Measurements from ENCODE around the gene GLI2. TPM values are rescaled to one million over a fixed set of nuclear protein-coding genes. Genes with fewer than 3 reads are reported as not detected.
A peak's percentile ranks its signal among the peaks of the same experiment; 100 is the strongest.

Gene GLI2
- total and polyA plus RNA-seq, 2 of the 4 experiments (the other 2 are of a cell fraction): 3.8 to 26.0 TPM

DNA sequence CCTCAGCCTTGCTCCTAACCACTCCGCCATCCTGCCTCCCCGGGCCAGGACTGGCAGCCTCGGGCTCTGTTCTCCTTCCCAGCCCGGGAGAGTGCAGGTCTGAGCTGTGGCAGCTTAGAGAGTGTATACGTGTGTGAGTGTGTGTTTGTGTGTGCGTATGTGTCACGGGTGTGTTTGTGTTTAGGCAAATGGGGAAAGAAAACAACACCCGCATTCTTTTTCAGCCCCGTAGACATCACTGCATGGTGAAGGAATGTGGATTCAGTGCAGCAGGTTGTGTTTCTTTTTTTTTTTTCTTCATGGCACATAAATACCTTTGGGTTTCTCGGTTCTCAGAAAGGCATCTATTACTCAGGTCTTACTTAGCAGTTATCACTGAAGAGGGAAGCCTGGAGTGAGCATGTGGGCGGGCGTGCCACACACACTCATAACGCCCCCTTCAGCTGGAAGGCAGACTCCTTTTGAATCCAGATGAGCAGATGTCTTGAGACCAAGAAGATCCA lies 44.2 kb downstream of the GLI2 start:
- peaks cover 73% of the 10 kb centered on the region for H3K9me1 ChIP-seq (ENCODE audit: insufficient read depth, low read length)
- no peak overlapping the region for H4K5ac ChIP-seq (ENCODE audit: low read depth, low read length)
- H2AFZ ChIP-seq (replicated peaks; ENCODE audit: low read length, poor library complexity): peak overlapping the region; percentile 47
- no CpG with 5 or more reads among the region's 13 CpGs for WGBS, 2 experiments (ENCODE audit: extremely low coverage in 2 of 2, insufficient read length in 1 of 2)
- H3K9ac ChIP-seq (ENCODE audit: low read depth, low read length): no peak overlapping the region; the same call in 1 of the 2 replicates
- peak overlapping the region; percentile 69 for H2AK5ac ChIP-seq (ENCODE audit: low read depth, low read length)
- no peaks in the 10 kb centered on the region for H3K27me3 ChIP-seq (ENCODE audit: control insufficient read depth, insufficient read depth, low read length)
- peak overlapping the region; percentile 88 for H2BK5ac ChIP-seq (ENCODE audit: low read depth, low read length, poor library complexity, severe bottlenecking)
- intact Hi-C loops (cut with micrococcal nuclease): loop anchor here (1.0 to 10.0 kb wide), 2 partner anchors 9 to 85 kb away; no protein-coding TSS in a partner anchor
- H4K8ac ChIP-seq (ENCODE audit: low read depth in 2 of 2, low read length in 2 of 2): peak overlapping the region in 1 of 2 experiments; percentile 25; a peak in 1 of 4 replicates
- no peak overlapping the region for H3K18ac ChIP-seq (ENCODE audit: low read depth, low read length)
- in situ Hi-C loops (cut with MboI; ENCODE audit: low sequenced_read_pairs): no loop called here
- peak overlapping the region; percentile 78 for H4K91ac ChIP-seq (ENCODE audit: insufficient read depth, low read depth, low read length)
- BruUV-seq (replicated peaks): no TSS peak
- peak overlapping the region; percentile 71; the same call in 2 of the 3 replicates for H2BK15ac ChIP-seq (ENCODE audit: low read depth, low read length)
- no peak overlapping the region for H3K4me2 ChIP-seq (ENCODE audit: low read depth, low read length)
- H3K79me1 ChIP-seq (ENCODE audit: low read depth in 1 of 2, low read length in 2 of 2): peaks cover 32 to 95% of the 10 kb centered on the region in 2 experiments
- CTCF ChIA-PET: interaction anchor here (0.9 to 1.0 kb wide), 4 partner anchors 11 to 44 kb away, joined by 3 to 4 read pairs (median 3); partner anchors contain the start of gene GLI2
- H3K4me3 ChIP-seq (ENCODE audit: insufficient read depth, low read depth, low read length): no peak overlapping the region
- H3K27ac ChIP-seq (ENCODE audit: insufficient read depth, low read length): peak overlapping the region; percentile 23
- dilution Hi-C loops (cut with HindIII; ENCODE audit: low sequenced_read_pairs, unreplicated experiment): no loop called here
- H2BK20ac ChIP-seq (ENCODE audit: low read depth, low read length): peak overlapping the region; percentile 71; the same call in 1 of the 2 replicates
- no peaks in the 10 kb centered on the region for H3K36me3 ChIP-seq (ENCODE audit: control insufficient read depth, insufficient read depth, low read length)
- H2BK120ac ChIP-seq (ENCODE audit: low read depth, low read length): peak overlapping the region; percentile 79
- no peak overlapping the region for H3K56ac ChIP-seq (ENCODE audit: extremely low read depth, insufficient read depth, low read length)
- H3K23ac ChIP-seq (ENCODE audit: low read depth, low read length): peak overlapping the region; percentile 65; the same call in 1 of the 2 replicates
- DNase-seq (peak; percentile 93), ATAC-seq (ENCODE audit: low read depth) (peak; percentile 68)
- peak overlapping the region; percentile 72 for H3K14ac ChIP-seq (replicated peaks; ENCODE audit: low read depth, low read length)
- POLR2A ChIA-PET (ENCODE audit: unreplicated experiment): no interaction called here
- H4K20me1 ChIP-seq (ENCODE audit: insufficient read depth, low read length): peaks cover 91% of the 10 kb centered on the region
- H3K4ac ChIP-seq (ENCODE audit: low read depth, low read length): peak overlapping the region; percentile 90
- no peaks in the 10 kb centered on the region for H3K9me3 ChIP-seq (ENCODE audit: control insufficient read depth, insufficient read depth, low read length)
- peaks cover 49% of the 10 kb centered on the region for H3K4me1 ChIP-seq (ENCODE audit: control insufficient read depth, insufficient read depth, low read length)
- peak overlapping the region; percentile 80 for H2AK9ac ChIP-seq (replicated peaks; ENCODE audit: low read depth, low read length, poor library complexity)
- TF ChIP-seq CHD1 (IDR thresholded peaks at IDR 0.05; ENCODE audit: low read depth, low read length) (no peak), SMC3 (IDR thresholded peaks at IDR 0.05; ENCODE audit: low read depth, low read length) (peak; percentile 37), RFX5 (IDR thresholded peaks at IDR 0.05; ENCODE audit: low read depth, low read length) (no peak), POLR2A (IDR thresholded peaks at IDR 0.05; ENCODE audit: low read depth, low read length) (peak; percentile 53), CEBPB (IDR thresholded peaks at IDR 0.05; ENCODE audit: low read depth, low read length) (no peak), MAFK (IDR thresholded peaks at IDR 0.05; ENCODE audit: low read depth, low read length) (peak; percentile 26; the same call in 1 of the 2 replicates), RCOR1 (IDR thresholded peaks at IDR 0.05; ENCODE audit: insufficient replicate concordance, low read length) (peak; percentile 90), MXI1 (IDR thresholded peaks at IDR 0.05; ENCODE audit: borderline replicate concordance, low read depth, low read length) (peak; percentile 62; the same call in 1 of the 2 replicates), RAD21 (IDR thresholded peaks at IDR 0.05; ENCODE audit: low read length) (peak; percentile 30), MAZ (IDR thresholded peaks at IDR 0.05; ENCODE audit: borderline replicate concordance, low read depth, low read length) (peak; percentile 42; the same call in 1 of the 2 replicates), FOS (IDR thresholded peaks at IDR 0.05; ENCODE audit: low read depth, low read length) (no peak; the same call in 1 of the 2 replicates), BHLHE40 (IDR thresholded peaks at IDR 0.05; ENCODE audit: low read depth, low read length) (peak; percentile 73)
- TF ChIP-seq, protein P1, sequence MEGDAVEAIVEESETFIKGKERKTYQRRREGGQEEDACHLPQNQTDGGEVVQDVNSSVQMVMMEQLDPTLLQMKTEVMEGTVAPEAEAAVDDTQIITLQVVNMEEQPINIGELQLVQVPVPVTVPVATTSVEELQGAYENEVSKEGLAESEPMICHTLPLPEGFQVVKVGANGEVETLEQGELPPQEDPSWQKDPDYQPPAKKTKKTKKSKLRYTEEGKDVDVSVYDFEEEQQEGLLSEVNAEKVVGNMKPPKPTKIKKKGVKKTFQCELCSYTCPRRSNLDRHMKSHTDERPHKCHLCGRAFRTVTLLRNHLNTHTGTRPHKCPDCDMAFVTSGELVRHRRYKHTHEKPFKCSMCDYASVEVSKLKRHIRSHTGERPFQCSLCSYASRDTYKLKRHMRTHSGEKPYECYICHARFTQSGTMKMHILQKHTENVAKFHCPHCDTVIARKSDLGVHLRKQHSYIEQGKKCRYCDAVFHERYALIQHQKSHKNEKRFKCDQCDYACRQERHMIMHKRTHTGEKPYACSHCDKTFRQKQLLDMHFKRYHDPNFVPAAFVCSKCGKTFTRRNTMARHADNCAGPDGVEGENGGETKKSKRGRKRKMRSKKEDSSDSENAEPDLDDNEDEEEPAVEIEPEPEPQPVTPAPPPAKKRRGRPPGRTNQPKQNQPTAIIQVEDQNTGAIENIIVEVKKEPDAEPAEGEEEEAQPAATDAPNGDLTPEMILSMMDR (conservative IDR thresholded peaks at IDR 0.05; ENCODE audit: low read depth, low read length): peak; percentile 32; the same call in 1 of the 2 replicates
- TF ChIP-seq, protein P2, sequence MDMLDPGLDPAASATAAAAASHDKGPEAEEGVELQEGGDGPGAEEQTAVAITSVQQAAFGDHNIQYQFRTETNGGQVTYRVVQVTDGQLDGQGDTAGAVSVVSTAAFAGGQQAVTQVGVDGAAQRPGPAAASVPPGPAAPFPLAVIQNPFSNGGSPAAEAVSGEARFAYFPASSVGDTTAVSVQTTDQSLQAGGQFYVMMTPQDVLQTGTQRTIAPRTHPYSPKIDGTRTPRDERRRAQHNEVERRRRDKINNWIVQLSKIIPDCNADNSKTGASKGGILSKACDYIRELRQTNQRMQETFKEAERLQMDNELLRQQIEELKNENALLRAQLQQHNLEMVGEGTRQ (IDR thresholded peaks at IDR 0.05; ENCODE audit: low read depth, low read length): peak; percentile 9; the same call in 1 of the 2 replicates
- TF ChIP-seq, protein P3, sequence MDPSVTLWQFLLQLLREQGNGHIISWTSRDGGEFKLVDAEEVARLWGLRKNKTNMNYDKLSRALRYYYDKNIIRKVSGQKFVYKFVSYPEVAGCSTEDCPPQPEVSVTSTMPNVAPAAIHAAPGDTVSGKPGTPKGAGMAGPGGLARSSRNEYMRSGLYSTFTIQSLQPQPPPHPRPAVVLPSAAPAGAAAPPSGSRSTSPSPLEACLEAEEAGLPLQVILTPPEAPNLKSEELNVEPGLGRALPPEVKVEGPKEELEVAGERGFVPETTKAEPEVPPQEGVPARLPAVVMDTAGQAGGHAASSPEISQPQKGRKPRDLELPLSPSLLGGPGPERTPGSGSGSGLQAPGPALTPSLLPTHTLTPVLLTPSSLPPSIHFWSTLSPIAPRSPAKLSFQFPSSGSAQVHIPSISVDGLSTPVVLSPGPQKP (IDR thresholded peaks at IDR 0.05; ENCODE audit: borderline replicate concordance, low read depth, low read length): no peak

Data from IMR-90 (cell line).